Heart left ventricle (tissue), 13 donors: Measurements from ENCODE around the gene NUP50.

ENCODE experiments used
- POLR2A ChIP-seq, 2 donors: fragments of 450-650 bp; IDR thresholded peaks; one replicate each; pipeline ENCODE4 v1.6.1; 2017; ENCODE audit warnings: antibody characterized with exemption in 2 of 2, mild to moderate bottlenecking in 2 of 2, moderate library complexity in 2 of 2
- TF ChIP-seq, protein P1 (sequence below), 12 donors: fragments of 200-600 bp; sonication (generic) in 4 of 12; IDR thresholded peaks; one replicate each; pipeline versions ENCODE4 v1.5.0 to v1.8.0; 2018 to 2022; ENCODE audit warnings: antibody characterized with exemption in 12 of 12, mild to moderate bottlenecking in 5 of 12
- donor health status: ischemic (EF 13 %, LVEDD 7.1; RV severe dilation, severe dysfunction).
- donor health status: DM: no; HTN: yes; CAD: no.
- donor health status: DM: no; HTN: no; CAD: no.
- donor health status: ischemic (EF 25% LVEDD 6.9; RV normal size, moderate dysfunction).
- donor health status: ischemic (EF 25% LVEDD 5.7; RV mildly dilated, moderate dysfunction).
- donor health status: ischemic (EF 35%, LVEDD 5.7; RV mildly dilated, moderate dysfunction).
- donor health status: nonischemic (EF 11% LVEDD 7.7; RV severe dilation, severe dysfunction).
- donor health status: DM: yes; HTN: yes; CAD: no.
- donor health status: PGD.
- donor health status: ischemic (EF 29% LVEDD 5.4; RV normal size, mild dysfunction).
- donor health status: nonischemic (EF 23%, LVEDD 6.1; RV moderate dilation, normal function).

DNA sequence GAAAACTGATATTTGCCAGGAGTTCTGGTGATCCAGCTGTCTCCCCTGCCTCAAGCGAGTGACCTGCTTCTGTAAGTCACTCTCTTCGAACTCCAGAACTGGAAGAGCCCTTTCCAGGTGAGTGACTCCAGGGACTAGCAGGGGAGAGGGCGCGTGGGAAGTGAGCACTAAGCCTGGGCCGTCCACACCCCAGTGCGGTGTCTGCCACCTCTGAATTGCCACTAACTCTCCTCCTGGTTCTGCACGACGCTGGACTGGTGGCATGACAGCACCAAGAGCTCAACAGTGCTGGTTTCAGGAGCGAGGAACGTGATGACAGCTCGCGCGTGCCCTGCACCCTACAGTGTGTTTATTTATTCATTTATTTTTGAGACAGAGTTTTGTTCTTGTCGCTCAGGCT is 54.1 kb downstream of the NUP50 start:
- TF ChIP-seq, protein P1, sequence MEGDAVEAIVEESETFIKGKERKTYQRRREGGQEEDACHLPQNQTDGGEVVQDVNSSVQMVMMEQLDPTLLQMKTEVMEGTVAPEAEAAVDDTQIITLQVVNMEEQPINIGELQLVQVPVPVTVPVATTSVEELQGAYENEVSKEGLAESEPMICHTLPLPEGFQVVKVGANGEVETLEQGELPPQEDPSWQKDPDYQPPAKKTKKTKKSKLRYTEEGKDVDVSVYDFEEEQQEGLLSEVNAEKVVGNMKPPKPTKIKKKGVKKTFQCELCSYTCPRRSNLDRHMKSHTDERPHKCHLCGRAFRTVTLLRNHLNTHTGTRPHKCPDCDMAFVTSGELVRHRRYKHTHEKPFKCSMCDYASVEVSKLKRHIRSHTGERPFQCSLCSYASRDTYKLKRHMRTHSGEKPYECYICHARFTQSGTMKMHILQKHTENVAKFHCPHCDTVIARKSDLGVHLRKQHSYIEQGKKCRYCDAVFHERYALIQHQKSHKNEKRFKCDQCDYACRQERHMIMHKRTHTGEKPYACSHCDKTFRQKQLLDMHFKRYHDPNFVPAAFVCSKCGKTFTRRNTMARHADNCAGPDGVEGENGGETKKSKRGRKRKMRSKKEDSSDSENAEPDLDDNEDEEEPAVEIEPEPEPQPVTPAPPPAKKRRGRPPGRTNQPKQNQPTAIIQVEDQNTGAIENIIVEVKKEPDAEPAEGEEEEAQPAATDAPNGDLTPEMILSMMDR (IDR thresholded peaks at IDR 0.05), result no peak
- TF ChIP-seq POLR2A (IDR thresholded peaks at IDR 0.05), result no peak
